GM19351 (cell line): ENCODE measurements around the gene AQP7.
A peak's percentile ranks its signal among the peaks of the same experiment; 100 is the strongest.
"Not testable (repeated sequence)": the region's sequence is repeated elsewhere in the genome, so short reads cannot be mapped to it uniquely, and the experiment has no call there.

Source experiments
- ATAC-seq: cut with Tn5 transposase; IDR thresholded peaks from one replicate; pipeline ENCODE4 v1.9.1; 2021; ENCODE audit warnings: mild to moderate bottlenecking, moderate library complexity; ENCODE audit not compliant: unreplicated experiment

Gene AQP7

DNA sequence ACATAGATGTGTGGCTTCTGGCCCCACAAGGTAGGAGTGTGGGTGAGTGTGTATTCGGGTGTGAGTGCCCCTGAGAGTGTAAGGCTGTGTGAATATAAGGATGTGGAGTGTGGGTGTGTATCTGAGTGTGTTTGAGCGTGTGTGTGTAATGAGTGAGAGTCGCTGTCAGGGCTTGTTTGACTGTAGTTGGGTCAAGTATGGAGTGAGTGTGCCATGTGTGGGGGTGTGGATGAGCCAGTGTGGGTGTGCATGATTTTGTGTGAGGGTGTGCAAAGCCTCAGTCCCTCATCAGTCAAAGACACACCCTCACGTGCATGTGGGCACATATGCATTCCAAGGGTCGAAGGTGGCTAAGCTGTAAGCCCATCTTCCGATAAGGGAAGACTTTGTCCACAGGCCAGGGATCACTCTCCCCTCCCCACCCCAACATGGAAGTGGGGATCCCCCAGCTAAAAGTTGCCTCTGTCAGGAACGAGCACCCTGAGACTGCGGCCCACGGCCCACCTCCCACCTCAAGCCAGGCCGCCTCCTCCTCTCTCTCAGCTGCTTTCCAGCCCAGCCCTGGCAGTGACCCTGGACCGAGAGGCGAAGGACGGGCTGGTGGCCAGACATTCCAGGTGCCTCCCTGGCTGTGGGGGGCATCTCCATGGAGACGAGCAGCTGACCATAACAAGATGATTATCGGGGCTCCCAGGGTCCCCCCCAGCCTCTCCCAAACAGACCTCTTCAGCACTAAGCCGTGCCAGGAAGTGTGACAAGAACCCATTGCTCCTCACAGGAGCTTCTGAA, 32.1 kb upstream of the AQP7 start:
- ATAC-seq: no peak

DNA sequence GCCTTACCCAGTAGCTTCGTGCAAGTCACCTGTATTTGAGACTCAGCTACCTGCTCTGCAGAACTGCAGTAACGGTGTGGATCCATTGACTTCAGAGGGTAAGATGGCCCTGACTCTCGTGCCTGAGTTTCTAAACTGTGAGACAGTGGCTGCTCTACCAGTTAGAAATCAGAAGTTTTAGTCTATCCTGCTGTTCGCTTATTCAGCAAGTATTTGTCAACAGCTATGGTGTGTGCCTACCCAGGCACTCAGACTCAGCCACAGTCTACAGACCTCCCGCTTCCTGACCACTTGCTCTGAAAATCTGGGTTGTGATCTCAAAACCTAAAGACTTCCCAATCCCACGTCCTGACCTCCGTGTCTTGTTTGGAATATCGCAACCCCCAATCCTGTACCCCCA, 31.5 kb upstream of the AQP7 start:
- no peak for ATAC-seq

GRCh38 chr9:33431420-33431819, 29.1 kb upstream of the AQP7 start:
- ATAC-seq: no peak

- ATAC-seq: no peak
Measured at GRCh38 chr9:33430942-33431341, 28.6 kb upstream of the AQP7 start.

DNA sequence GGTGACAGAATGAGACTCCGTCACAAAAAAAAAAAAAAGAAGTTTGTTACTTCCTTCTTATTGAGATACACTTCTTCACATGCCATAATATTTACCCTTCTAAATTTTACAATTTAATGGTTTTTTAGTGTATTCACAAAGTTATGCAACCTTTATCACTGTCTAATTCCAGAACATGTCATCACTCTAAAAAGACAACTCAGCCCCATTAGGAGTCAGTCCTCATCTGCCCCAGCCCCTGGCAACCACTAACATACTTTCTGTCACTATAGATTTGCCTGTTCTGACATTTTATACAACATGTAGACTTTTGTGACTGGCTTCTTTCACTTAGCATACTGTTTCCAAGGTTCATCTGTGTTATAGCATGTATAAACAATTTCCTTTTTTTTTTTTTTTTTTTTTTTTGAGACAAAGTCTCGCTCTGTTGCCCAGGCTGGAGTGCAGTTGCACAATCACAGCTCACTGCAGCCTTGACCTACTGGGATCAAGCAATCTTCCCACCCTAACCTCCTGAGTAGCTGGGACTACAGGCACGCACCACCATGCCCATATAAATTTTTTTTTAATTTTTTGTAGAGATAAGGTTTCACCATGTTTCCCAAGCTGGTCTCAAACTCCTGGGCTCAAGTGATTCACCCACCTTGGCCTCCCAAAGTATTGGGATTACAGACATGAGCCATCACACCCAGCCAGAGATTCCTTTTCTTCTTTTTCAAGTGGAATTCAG, 27.1 kb upstream of the AQP7 start:
- no peak for ATAC-seq

DNA sequence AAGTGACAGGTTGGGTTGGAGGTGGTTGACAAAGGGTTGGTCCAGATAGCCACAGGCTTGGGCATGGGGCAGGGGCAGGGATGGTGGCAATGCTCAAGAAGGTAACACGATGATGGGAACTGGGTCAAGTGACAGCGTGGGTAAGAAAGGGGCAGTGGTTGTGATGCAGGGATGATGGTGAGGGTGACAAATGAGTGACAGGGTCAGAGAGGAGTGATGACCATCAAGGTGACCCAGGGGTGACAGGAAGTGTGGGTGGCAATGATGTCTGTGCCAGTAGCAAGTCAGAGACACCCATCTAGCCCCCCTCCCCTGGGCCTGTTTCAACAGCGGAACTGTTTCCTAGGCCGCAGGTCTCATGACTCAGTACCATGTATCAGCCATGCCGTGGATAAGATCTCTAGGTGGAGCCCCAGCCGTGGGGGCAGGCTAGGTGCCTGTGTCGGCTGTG, 24.5 kb upstream of the AQP7 start:
- no peak for ATAC-seq

DNA sequence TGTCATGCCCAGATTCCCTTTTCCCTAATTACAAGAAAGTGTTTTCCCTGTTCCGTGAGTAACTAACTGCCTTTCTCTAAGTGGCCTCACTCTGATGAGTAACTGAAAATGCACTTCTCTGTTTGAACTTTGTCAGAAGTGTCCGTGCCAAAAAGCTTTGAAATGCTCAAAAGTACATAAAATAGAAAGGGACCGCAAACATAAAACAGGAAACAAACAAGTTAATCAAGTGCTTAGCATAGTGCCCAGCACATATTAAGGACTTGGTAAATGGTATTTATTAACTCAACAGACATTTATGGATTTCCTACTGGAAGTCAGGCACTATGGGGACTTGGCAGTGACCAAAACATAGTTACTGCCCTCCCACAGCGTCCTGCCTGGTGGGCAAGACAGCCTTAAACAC, 22.8 kb upstream of the AQP7 start:
- no peak for ATAC-seq

- ATAC-seq: not testable (repeated sequence)
Measured at GRCh38 chr9:33424492-33424891, 22.1 kb upstream of the AQP7 start.

DNA sequence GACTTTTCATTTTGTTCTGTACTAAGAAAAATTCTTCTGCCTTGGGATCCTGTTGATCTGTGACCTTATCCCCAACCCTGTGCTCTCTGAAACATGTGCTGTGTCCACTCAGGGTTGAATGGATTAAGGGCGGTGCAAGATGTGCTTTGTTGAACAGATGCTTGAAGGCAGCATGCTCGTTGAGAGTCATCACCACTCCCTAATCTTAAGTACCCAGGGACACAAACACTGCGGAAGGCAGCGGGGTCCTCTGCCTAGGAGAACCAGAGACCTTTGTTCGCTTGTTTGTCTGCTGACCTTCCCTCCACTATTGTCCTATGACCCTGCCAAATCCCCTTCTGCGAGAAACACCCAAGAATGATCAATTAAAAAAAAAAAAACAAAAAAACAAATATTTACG, 21.7 kb upstream of the AQP7 start:
- not testable (repeated sequence) for ATAC-seq

GRCh38 chr9:33419708-33420303, 17.4 kb upstream of the AQP7 start:
- no peak for ATAC-seq

- no peak for ATAC-seq
Measured at GRCh38 chr9:33418090-33418489, 15.7 kb upstream of the AQP7 start.

DNA sequence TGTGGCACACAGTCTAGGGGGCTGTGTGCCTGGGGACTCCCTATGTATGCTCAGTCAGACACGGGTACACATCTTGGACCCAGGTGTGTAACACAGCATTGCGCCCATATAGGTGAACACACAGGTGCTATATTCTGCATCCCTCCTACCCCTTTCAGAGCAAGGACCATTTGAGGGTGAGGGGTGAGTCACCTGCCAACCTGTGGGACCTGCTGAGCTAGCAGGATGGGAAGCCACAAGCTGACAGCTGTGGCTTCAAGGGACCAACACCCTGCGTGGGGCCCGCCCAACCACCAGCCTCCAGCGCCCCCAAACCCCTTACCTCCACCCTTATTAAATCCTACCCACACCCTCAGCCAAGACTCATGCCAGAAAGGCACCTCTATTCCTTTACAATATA, 14.6 kb upstream of the AQP7 start:
- ATAC-seq: no peak

DNA sequence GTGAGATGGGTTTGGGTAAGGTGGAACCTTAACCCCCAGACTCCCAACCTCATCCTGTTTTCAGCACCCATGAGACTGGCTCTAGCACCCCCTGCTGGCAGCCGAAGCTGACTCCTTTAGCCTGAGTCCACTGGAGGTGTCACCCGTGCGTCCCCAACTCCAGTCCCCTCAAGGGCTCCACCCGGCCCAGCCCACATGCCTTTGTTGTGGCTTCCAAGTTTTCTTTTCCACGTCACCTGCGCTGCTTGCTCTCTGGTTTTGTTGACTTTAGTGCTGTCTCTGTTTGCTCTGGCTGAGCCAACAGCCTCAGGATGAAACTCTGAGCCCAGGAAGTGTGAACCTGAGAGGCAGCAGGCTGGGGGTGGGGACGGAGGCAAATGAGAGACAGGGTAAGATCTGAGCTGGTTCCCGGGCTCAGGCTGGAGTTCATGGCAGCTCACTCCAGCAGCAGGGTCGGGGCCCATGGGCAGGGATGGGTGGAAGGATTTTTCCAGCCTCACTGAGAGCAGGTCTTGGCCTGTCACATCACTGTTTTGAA, 13.2 kb upstream of the AQP7 start:
- ATAC-seq: peak; percentile 88

GRCh38 chr9:33414889-33415500, 12.6 kb upstream of the AQP7 start:
- ATAC-seq: no peak

DNA sequence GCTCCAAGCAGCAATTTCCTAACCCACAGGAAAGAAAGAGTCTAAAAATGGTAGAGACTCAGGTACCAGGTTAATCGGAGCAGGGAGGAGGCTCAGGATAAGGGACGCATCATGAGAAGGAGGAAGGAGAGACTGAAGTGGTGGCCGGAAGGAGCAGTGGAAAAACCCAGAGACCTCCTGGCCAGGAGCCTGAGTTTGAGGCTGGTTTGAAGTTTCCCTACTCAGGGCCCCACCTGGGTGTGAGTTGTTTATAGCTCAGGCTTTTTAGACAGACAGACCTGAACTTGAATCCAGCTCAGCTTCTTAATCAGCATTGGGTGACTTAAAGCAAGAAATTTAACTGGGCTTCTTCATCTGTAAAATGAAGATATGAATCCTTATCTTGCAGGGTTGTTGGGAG, 11.9 kb upstream of the AQP7 start:
- no peak for ATAC-seq

GRCh38 chr9:33408087-33408486, 5.7 kb upstream of the AQP7 start:
- ATAC-seq: no peak

DNA sequence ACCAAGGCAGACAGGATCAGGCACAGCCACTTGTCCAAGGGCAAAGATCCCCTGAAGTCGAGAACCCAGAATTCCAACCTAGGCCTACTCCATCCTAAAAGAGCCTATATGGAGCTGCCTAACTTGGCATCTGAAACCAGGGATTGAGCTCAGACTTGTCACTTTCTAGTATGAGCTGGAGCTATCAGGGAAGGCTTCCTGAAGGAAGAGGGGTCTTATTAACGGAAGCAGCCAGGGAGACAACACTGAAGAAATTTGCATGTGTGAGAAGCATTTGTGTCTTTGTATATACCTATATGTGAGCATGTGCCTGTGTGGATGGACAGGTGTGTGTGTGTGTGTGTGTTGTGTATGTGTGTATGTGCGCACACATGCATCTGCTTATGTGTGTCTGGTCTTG, 4.7 kb upstream of the AQP7 start:
- ATAC-seq: no peak

DNA sequence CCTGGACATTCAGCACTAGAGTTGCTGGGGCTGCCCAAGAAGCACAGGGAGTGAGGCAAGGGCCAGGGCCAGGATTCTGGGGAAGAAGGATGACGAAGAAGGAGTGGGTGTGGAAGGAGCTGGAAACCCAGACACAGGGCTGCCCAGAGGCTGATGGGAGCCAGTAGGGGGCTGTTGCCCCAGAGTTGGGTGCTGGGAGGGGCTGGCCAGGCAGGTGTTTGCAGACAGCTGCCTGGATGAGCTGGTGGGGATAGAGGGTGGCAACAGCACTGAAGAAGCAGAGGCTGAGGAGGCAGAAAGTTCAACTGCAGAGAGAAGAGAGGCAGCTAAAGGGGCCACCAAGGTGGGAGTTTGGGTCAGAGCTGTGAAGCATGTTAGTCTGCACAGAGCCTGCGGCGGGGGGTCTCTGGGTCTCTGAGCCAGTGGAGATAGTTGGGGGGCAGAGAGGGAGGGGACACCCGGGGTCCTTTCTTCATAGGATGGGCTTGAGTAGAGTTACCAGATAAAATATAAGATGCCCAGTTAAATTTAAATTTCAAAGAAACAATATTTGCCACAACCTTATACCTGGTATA, 2.5 kb upstream of the AQP7 start:
- ATAC-seq: no peak

DNA sequence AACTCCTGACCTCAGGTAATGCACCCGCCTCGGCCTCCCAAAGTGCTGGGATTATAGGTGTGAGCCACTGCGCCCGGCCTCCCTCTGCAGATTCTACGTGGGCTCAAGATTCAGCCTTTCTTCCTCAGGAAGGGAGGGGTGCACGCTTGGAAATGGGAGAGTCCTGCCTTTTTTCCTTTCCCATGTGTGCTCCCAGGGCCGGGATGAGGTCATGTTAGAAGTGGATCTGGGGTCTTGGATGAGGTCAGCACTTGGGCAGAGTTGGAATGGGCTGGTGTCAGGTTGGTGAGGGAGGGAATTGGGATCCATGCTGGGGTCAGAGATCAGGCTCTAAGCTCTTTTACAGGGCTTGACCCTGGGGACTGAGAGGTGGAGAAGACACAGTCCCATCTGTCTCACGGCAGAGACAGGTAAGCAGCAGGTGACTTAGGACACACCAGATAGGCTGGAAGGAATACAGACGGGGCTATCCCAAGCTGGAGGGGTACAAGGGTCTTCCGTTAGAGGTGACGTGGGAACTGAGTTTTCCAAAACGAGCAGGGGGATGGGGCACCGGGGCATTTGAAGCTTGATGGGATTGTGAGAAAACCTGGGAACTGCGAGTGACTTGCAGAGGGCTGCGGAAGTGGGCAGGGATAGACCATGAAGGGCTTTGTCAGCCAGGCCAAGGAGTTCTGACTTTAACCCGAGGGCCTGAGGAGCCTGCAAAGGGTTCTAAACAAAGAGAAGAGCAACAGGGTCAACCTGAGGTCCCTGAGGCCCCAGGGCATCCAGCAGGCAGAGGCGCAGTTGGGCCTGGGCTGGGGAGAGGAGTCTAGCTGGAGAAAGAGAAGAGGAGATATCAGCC, 1.8 kb upstream of the AQP7 start:
- no peak for ATAC-seq

DNA sequence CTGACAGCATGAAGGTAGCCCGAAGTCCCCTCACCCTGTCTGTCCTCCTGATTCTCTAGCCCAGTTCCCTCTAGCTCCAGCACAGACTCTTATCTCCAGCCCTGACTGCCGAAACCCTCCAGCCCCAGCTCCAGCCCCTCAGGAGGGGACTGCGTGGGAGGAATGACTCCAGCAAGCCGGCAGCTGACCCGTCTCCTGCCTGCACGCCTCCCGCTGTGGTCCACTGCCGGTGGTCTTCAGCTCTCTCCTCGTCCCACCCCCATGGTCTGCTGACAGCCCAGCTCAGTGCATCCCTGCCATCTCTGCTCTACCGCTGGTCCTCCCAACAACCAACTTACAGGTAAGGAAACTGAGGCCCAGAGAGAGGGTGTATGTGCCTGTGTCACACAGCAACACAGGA, 559 bp downstream of the AQP7 start:
- not testable (repeated sequence) for ATAC-seq
